ENCODE results near the gene ESR1.
A peak's percentile ranks its signal among the peaks of the same experiment; 100 is the strongest.
"Not testable (repeated sequence)": the region's sequence is repeated elsewhere in the genome, so short reads cannot be mapped to it uniquely, and the experiment has no call there.

The ESR1 gene

DNA sequence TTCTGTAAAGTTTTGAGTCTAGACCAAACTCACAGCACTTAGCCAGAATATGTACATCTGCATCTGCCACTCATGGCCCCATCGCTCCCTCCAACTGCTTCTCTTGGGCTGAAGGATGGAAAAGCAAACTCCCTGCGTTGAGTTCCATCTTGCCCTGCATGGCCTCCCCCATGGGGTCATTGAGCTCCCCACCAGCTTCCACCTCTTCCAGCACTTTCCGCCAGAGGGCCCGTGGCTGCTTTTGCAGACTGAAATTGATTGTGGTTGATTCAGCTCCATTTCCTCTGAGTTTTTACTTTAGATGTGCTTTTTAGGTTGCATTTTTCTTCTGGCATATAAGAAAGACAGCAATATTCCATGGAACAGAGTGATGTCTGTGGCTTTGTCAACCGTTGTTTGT, 263.1 kb downstream of the ESR1 start:
- H3K27me3 ChIP-seq (ENCODE audit: insufficient read depth, low read length), result no peaks in the 10 kb centered on the region
- no peak overlapping the region for H3K4me3 ChIP-seq (ENCODE audit: low read depth, low read length)
- H3K36me3 ChIP-seq (ENCODE audit: insufficient read depth, low read length), result no peaks in the 10 kb centered on the region
- H3K4me1 ChIP-seq (ENCODE audit: control insufficient read depth, insufficient read depth, low read length, unreplicated experiment), result no peaks in the 10 kb centered on the region
- no peak overlapping the region for H3K27ac ChIP-seq (ENCODE audit: low read depth, low read length)
- no peaks in the 10 kb centered on the region for H3K79me2 ChIP-seq (ENCODE audit: control insufficient read depth, insufficient read depth, low read length, unreplicated experiment)
- no peak overlapping the region for H2AFZ ChIP-seq (ENCODE audit: low read length, unreplicated experiment)

DNA sequence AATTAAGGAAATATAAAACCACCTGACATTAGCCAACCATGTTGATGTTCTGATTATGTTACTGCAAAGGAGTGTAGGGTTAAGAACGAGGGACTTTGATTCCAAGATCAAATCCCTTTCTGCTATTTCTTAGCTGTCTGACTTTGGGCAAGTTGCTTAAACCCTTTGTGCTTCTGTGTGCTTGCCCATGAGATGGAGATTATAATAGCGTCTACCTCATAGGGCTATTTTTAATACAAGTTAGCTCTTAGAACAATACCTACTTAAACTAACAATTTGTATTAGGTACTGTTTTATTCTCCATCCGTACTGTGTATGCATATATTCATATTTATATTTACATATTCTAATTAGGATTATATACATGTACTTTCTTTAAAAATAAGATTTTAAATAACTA, 263.8 kb downstream of the ESR1 start:
- no peak overlapping the region for H2AFZ ChIP-seq (ENCODE audit: low read length, unreplicated experiment)
- H3K36me3 ChIP-seq (ENCODE audit: insufficient read depth, low read length), result no peaks in the 10 kb centered on the region
- no peak overlapping the region for H3K27ac ChIP-seq (ENCODE audit: low read depth, low read length)
- no peaks in the 10 kb centered on the region for H3K27me3 ChIP-seq (ENCODE audit: insufficient read depth, low read length)
- no peaks in the 10 kb centered on the region for H3K4me1 ChIP-seq (ENCODE audit: control insufficient read depth, insufficient read depth, low read length, unreplicated experiment)
- H3K4me3 ChIP-seq (ENCODE audit: low read depth, low read length), result no peak overlapping the region
- H3K79me2 ChIP-seq (ENCODE audit: control insufficient read depth, insufficient read depth, low read length, unreplicated experiment), result no peaks in the 10 kb centered on the region

DNA sequence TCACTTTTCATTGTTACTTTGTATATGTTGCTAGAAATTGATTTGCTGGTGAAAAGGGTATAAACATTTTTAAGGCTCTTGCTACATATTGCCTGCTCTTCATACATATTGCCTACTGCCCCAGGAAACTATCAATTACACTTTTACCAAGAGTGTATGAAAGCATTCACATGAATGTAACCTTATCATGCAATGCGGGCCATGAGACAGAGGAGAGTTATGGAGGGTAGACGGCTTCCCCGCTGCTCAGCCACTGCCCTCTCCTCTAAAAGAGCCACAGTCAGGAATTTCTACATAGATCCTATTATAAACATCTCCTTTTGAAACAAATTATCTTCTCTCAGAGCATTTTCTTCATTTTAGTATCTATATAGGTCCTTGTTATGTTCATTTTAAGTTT, 264.4 kb downstream of the ESR1 start:
- no peaks in the 10 kb centered on the region for H3K4me1 ChIP-seq (ENCODE audit: control insufficient read depth, insufficient read depth, low read length, unreplicated experiment)
- H3K36me3 ChIP-seq (ENCODE audit: insufficient read depth, low read length), result no peaks in the 10 kb centered on the region
- no peak overlapping the region for H3K4me3 ChIP-seq (ENCODE audit: low read depth, low read length)
- H3K79me2 ChIP-seq (ENCODE audit: control insufficient read depth, insufficient read depth, low read length, unreplicated experiment), result no peaks in the 10 kb centered on the region
- no peak overlapping the region for H3K27ac ChIP-seq (ENCODE audit: low read depth, low read length)
- no peaks in the 10 kb centered on the region for H3K27me3 ChIP-seq (ENCODE audit: insufficient read depth, low read length)
- H2AFZ ChIP-seq (ENCODE audit: low read length, unreplicated experiment), result no peak overlapping the region

DNA sequence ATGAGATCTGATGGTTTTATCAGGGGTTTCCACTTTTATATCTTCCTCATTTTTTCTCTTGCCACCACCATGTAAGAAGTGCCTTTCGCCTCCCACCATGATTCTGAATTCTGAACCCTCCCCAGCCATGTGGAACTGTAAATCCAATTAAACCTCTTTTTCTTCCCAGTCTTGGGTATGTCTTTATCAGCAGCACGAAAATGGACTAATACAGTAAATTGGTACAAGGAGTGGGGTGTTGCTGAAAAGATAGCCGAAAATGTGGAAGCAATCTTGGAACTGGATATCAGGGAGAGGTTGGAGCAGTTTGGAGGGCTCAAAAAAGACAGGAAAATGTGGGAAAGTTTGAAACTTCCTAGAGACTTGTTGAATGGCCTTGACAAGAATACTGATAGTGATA, 268.8 kb downstream of the ESR1 start:
- not testable (repeated sequence) for H3K27me3 ChIP-seq (ENCODE audit: insufficient read depth, low read length); H3K4me3 ChIP-seq (ENCODE audit: low read depth, low read length); H3K36me3 ChIP-seq (ENCODE audit: insufficient read depth, low read length); H3K4me1 ChIP-seq (ENCODE audit: control insufficient read depth, insufficient read depth, low read length, unreplicated experiment); H3K79me2 ChIP-seq (ENCODE audit: control insufficient read depth, insufficient read depth, low read length, unreplicated experiment); H3K27ac ChIP-seq (ENCODE audit: low read depth, low read length); H2AFZ ChIP-seq (ENCODE audit: low read length, unreplicated experiment)

DNA sequence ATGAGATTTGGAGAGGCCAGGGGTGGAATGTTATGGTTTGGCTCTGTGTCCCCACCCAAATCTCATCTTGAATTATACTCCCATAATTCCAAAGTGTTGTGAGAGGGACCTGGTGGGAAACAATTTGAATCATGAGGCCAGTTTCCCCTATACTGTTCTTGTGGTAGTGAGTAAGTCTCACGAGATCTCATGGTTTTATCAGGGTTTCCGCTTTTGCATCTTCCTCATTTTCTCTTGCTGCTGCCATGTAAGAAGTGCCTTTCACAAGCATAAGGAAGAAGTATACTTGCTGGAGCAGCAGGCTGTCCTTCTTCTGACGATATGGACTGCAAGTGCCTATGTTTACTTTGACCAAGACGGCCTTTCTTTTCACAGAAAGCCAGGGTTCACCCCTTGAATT, 270.5 kb downstream of the ESR1 start:
- Histone ChIP-seq H2AFZ (ENCODE audit: low read length, unreplicated experiment) (no peak overlapping the region), H3K4me3 (ENCODE audit: low read depth, low read length) (no peak overlapping the region), H3K27ac (ENCODE audit: low read depth, low read length) (no peak overlapping the region), H3K4me1 (ENCODE audit: control insufficient read depth, insufficient read depth, low read length, unreplicated experiment) (no peaks in the 10 kb centered on the region), H3K27me3 (ENCODE audit: insufficient read depth, low read length) (no peaks in the 10 kb centered on the region), H3K36me3 (ENCODE audit: insufficient read depth, low read length) (no peaks in the 10 kb centered on the region), H3K79me2 (ENCODE audit: control insufficient read depth, insufficient read depth, low read length, unreplicated experiment) (no peaks in the 10 kb centered on the region)

DNA sequence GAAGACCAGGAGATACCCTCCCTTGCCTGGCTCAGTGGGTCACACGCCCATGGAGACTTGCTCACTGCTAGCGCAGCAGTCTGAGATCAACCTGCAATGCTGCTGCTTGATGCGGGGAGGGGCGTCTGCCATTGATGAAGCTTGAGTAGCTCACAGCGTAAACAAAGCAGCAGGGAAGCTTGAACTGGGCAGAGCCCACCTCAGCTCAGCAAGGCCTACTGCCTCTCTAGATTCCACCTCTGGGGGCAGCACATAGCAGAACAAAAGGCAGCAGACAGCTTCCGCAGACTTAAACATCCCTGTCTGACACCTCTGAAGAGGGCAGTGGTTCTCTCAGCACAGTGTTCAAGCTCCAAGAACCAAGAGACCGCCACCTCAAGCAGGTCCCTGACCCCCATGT, 271.3 kb downstream of the ESR1 start:
- no peaks in the 10 kb centered on the region for H3K27me3 ChIP-seq (ENCODE audit: insufficient read depth, low read length)
- no peak overlapping the region for H3K27ac ChIP-seq (ENCODE audit: low read depth, low read length)
- H3K4me3 ChIP-seq (ENCODE audit: low read depth, low read length), result no peak overlapping the region
- no peaks in the 10 kb centered on the region for H3K36me3 ChIP-seq (ENCODE audit: insufficient read depth, low read length)
- no peaks in the 10 kb centered on the region for H3K4me1 ChIP-seq (ENCODE audit: control insufficient read depth, insufficient read depth, low read length, unreplicated experiment)
- H3K79me2 ChIP-seq (ENCODE audit: control insufficient read depth, insufficient read depth, low read length, unreplicated experiment), result no peaks in the 10 kb centered on the region
- H2AFZ ChIP-seq (ENCODE audit: low read length, unreplicated experiment), result no peak overlapping the region

DNA sequence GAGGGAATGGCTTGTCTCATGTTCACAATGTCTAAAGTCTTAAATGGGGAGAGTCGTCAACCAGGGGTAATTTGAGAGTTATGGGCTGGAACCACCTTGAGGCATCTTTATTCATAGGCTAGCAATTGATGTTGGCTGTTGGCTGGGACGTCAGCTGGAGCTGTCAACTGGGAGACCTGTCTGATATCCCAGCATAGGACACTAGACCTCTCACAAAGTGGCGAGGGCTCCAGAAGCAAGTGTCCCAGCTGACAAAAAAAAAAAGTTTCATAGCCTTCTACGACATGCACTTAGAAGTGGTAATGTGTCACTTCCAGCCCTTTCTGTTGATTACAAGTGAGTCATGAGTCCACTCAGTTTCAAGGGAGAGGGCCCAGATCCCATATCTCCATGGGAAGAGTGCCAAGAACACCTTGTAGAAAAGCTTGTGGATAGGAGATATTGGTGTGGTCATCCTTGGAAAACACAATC, 278.0 kb downstream of the ESR1 start:
- no peaks in the 10 kb centered on the region for H3K27me3 ChIP-seq (ENCODE audit: insufficient read depth, low read length)
- H3K36me3 ChIP-seq (ENCODE audit: insufficient read depth, low read length), result no peaks in the 10 kb centered on the region
- H3K4me1 ChIP-seq (ENCODE audit: control insufficient read depth, insufficient read depth, low read length, unreplicated experiment), result peaks cover 31% of the 10 kb centered on the region
- no peak overlapping the region for H3K4me3 ChIP-seq (ENCODE audit: low read depth, low read length)
- H3K27ac ChIP-seq (ENCODE audit: low read depth, low read length), result no peak overlapping the region
- no peak overlapping the region for H2AFZ ChIP-seq (ENCODE audit: low read length, unreplicated experiment)
- H3K79me2 ChIP-seq (ENCODE audit: control insufficient read depth, insufficient read depth, low read length, unreplicated experiment), result no peaks in the 10 kb centered on the region

DNA sequence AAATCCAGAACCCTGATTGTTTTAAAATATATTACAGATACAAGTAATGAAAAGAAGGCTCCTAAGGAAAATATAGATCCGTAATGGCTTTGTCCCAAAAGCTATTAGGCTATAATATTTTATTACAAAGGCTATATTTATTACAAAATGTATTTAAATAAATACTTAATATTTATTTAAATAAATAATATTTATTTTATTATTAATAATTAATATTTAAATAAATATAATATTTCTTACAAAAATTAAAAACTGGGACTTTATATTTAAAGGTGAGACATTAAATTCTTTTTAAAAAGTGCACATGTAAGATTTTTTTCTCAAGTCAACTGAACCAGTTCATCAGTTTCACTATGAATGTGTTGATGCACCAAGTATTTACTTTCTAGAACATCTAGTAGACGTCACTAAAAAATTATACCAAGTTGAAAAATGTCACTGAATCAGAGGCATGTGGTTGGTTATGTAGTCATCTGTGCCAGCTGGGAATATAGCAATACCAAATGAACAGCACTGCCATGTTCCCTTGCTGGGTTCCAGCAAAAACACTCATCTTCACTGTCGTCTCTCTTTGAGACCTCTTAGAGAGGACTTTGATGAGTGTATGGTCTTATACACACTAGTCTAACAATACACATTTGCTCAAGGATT, 278.9 kb downstream of the ESR1 start:
- peak overlapping the region; percentile 36; the same call in 1 of the 2 replicates for H3K27ac ChIP-seq (ENCODE audit: low read depth, low read length)
- no peaks in the 10 kb centered on the region for H3K27me3 ChIP-seq (ENCODE audit: insufficient read depth, low read length)

DNA sequence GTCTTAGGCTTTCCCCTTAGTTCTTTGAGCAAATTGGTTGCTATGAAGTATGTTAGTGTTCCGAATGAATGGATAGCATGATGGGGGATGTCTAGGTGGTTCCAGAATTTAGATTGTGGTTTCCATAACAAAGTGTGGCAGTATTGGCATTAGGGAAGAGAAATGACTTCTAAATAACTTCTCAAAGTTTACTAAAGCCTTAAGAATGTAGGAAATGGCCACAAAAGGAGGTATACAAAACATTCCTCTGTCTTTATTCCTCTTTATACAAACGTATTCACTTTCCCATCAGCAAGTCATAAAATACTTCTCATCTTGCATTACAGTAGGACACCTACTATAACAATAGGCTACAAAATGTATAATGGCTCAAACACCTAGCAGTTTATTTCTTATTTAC, 279.6 kb downstream of the ESR1 start:
- Histone ChIP-seq H2AFZ (ENCODE audit: low read length, unreplicated experiment) (no peak overlapping the region), H3K27me3 (ENCODE audit: insufficient read depth, low read length) (no peaks in the 10 kb centered on the region), H3K4me1 (ENCODE audit: control insufficient read depth, insufficient read depth, low read length, unreplicated experiment) (peaks cover 41% of the 10 kb centered on the region)

More for the DNA sequence above, 278.9 kb downstream of the ESR1 start:
- peaks cover 33% of the 10 kb centered on the region for H3K4me1 ChIP-seq (ENCODE audit: control insufficient read depth, insufficient read depth, low read length, unreplicated experiment)
- H2AFZ ChIP-seq (ENCODE audit: low read length, unreplicated experiment), result no peak overlapping the region
- H3K36me3 ChIP-seq (ENCODE audit: insufficient read depth, low read length), result no peaks in the 10 kb centered on the region
- no peak overlapping the region for H3K4me3 ChIP-seq (ENCODE audit: low read depth, low read length)
- H3K79me2 ChIP-seq (ENCODE audit: control insufficient read depth, insufficient read depth, low read length, unreplicated experiment), result no peaks in the 10 kb centered on the region

DNA sequence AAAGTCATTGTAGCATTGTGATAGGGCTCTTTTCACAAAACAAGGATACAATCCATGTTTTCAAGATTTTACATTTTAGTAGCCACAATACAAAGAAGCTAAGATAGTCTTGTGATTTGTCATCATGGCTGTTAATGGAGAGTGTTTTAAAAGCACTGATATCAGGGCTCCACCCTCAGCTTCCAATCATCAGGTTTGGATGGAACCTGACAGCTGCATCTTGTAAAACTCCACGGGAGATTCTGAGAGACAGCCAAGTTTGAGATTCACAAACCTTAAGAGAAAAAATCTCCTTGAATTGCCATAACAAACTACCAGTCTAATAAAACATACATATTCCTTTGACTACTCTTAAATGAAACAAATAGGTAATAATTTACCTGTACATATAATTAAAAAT, 280.2 kb downstream of the ESR1 start:
- Histone ChIP-seq H3K27ac (ENCODE audit: low read depth, low read length) (no peak overlapping the region; the same call in 1 of the 2 replicates), H3K4me3 (ENCODE audit: low read depth, low read length) (no peak overlapping the region), H2AFZ (ENCODE audit: low read length, unreplicated experiment) (no peak overlapping the region), H3K36me3 (ENCODE audit: insufficient read depth, low read length) (no peaks in the 10 kb centered on the region), H3K4me1 (ENCODE audit: control insufficient read depth, insufficient read depth, low read length, unreplicated experiment) (peaks cover 45% of the 10 kb centered on the region), H3K79me2 (ENCODE audit: control insufficient read depth, insufficient read depth, low read length, unreplicated experiment) (no peaks in the 10 kb centered on the region), H3K27me3 (ENCODE audit: insufficient read depth, low read length) (no peaks in the 10 kb centered on the region)

More for the DNA sequence above, 279.6 kb downstream of the ESR1 start:
- Histone ChIP-seq H3K4me3 (ENCODE audit: low read depth, low read length) (no peak overlapping the region), H3K27ac (ENCODE audit: low read depth, low read length) (peak overlapping the region; percentile 36), H3K79me2 (ENCODE audit: control insufficient read depth, insufficient read depth, low read length, unreplicated experiment) (no peaks in the 10 kb centered on the region), H3K36me3 (ENCODE audit: insufficient read depth, low read length) (no peaks in the 10 kb centered on the region)

DNA sequence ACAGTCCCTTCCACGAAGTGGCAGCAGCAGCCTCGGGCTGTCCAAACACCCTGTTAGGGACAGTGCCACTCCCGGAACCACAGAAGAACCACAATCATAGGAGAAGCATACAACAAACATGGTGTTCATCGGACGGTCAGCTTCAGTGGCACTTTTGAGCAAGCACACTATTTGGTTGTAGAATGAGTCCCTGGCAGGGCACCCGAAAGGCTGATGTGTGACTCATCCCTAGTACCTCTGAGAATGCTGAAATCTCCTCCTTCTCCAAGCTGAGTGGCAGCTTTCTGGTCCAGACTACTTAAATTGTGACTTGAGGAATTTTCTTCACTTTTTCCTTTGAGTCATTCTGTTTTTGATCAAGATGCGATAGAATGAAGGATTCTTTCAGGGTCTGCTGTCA, 282.5 kb downstream of the ESR1 start:
- Histone ChIP-seq H3K4me1 (ENCODE audit: control insufficient read depth, insufficient read depth, low read length, unreplicated experiment) (peaks cover 52% of the 10 kb centered on the region), H3K79me2 (ENCODE audit: control insufficient read depth, insufficient read depth, low read length, unreplicated experiment) (no peaks in the 10 kb centered on the region), H3K27ac (ENCODE audit: low read depth, low read length) (no peak overlapping the region), H3K4me3 (ENCODE audit: low read depth, low read length) (no peak overlapping the region), H2AFZ (ENCODE audit: low read length, unreplicated experiment) (peak overlapping the region; percentile 35), H3K27me3 (ENCODE audit: insufficient read depth, low read length) (no peaks in the 10 kb centered on the region), H3K36me3 (ENCODE audit: insufficient read depth, low read length) (no peaks in the 10 kb centered on the region)
